A549 (cell line): Measurements from ENCODE around the gene DEPDC5. TPM values are rescaled to one million over a fixed set of nuclear protein-coding genes. Genes with fewer than 3 reads are reported as not detected.

Experiments used
- ATAC-seq, 2 experiments: fragments of 200-7000 bp in 1 of 2; fragments of >200 bp in 1 of 2; cut with Nextera tagmentation in 1 of 2; cut with Tn5 transposase in 1 of 2; 3 replicates each; pipeline versions ENCODE4 v1.8.0 to v1.9.1; 2018 to 2020; ENCODE audit warnings: mild to moderate bottlenecking in 1 of 2, moderate library complexity in 1 of 2
- CTCF ChIA-PET: fragments of 300-600 bp; sonication (Branson Sonifier 250); formaldehyde crosslinking; extraction: SDS; loops from one replicate; lab custom pipeline; 2021; ENCODE audit warnings: antibody characterized with exemption, inconsistent platforms; lab: Yijun Ruan, JAX
- POLR2A ChIA-PET: fragments of 350-600 bp; formaldehyde crosslinking; extraction: SDS; loops from one replicate; lab custom pipeline; 2021; ENCODE audit warnings: antibody characterized with exemption, inconsistent platforms; lab: Yijun Ruan, JAX
- DNase-seq, 2 experiments: peaks; one replicate each; pipeline versions ENCODE4 v3.0.0 to v3.0.0-alpha.2; 2011 to 2016; ENCODE audit warnings: low read depth in 1 of 2, low spot score in 1 of 2
- FAIRE-seq: peaks from 2 replicates; lab custom pipeline; 2011; peaks lifted over from hg19 to GRCh38; lab: Jason Lieb, UNC
- H3K27ac ChIP-seq, 2 experiments: fragments of >200 bp; sonication (Bioruptor Twin); formaldehyde crosslinking; 3 replicates each; pipeline ENCODE4 v1.5.1; 2016 to 2017
- H3K4me1 ChIP-seq: fragments of >200 bp; sonication (Bioruptor Twin); formaldehyde crosslinking; 3 replicates; pipeline ENCODE4 v1.6.1; 2016
- H3K4me2 ChIP-seq: fragments of >200 bp; sonication (Bioruptor Twin); formaldehyde crosslinking; 3 replicates; pipeline ENCODE4 v1.6.1; 2016
- H3K4me3 ChIP-seq: fragments of >200 bp; sonication (Bioruptor Twin); formaldehyde crosslinking; 3 replicates; pipeline ENCODE4 v1.5.1; 2016
- H3K9me3 ChIP-seq: fragments of >200 bp; sonication (Bioruptor Twin); formaldehyde crosslinking; 3 replicates; pipeline ENCODE4 v1.6.1; 2016
- BHLHE40 ChIP-seq: IDR thresholded peaks from 2 replicates; pipeline ENCODE4 v1.6.1; 2012; ENCODE audit warnings: low read depth, low read length, inconsistent platforms
- CBX2 ChIP-seq: fragments of 200-600 bp; sonication (generic); IDR thresholded peaks from 2 replicates; pipeline ENCODE4 v1.6.1; 2016; ENCODE audit warnings: low read depth, mild to moderate bottlenecking, borderline replicate concordance
- CBX8 ChIP-seq: fragments of 200-600 bp; sonication (generic); IDR thresholded peaks from 2 replicates; pipeline ENCODE4 v1.6.1; 2016
- CEBPB ChIP-seq, 2 experiments: fragments of >200 bp in 1 of 2; sonication (Bioruptor Twin) in 1 of 2; formaldehyde crosslinking in 1 of 2; IDR thresholded peaks; 2 replicates each; pipeline ENCODE4 v1.6.1; 2012 to 2016
- EHF ChIP-seq: fragments of 250-450 bp; sonication (Bioruptor Pico); IDR thresholded peaks from 2 replicates; pipeline ENCODE4 v1.5.0; 2020; ENCODE audit warnings: mild to moderate bottlenecking
- FOXS1 ChIP-seq: fragments of 250-450 bp; sonication (Bioruptor Pico); IDR thresholded peaks from 2 replicates; pipeline ENCODE4 v1.5.0; 2020; ENCODE audit warnings: mild to moderate bottlenecking, moderate library complexity
- HDAC2 ChIP-seq: fragments of 200-600 bp; sonication (generic); IDR thresholded peaks from 2 replicates; pipeline ENCODE4 v1.6.1; 2016
- HOXA7 ChIP-seq: fragments of 250-450 bp; sonication (Bioruptor Pico); IDR thresholded peaks from 2 replicates; pipeline ENCODE4 v1.5.0; 2020; ENCODE audit warnings: mild to moderate bottlenecking, moderate library complexity
- HOXB13 ChIP-seq: fragments of 250-450 bp; sonication (Bioruptor Pico); IDR thresholded peaks from 2 replicates; pipeline ENCODE4 v1.5.0; 2020; ENCODE audit warnings: low read depth, mild to moderate bottlenecking, moderate library complexity
- HOXB5 ChIP-seq: fragments of 250-450 bp; sonication (Bioruptor Pico); IDR thresholded peaks from 2 replicates; pipeline ENCODE4 v1.5.0; 2020; ENCODE audit warnings: mild to moderate bottlenecking, moderate library complexity
- JUN ChIP-seq, 2 experiments: fragments of >200 bp; sonication (Bioruptor Twin); formaldehyde crosslinking; IDR thresholded peaks; 2 replicates in 1 of 2; 3 replicates in 1 of 2; pipeline ENCODE4 v1.6.1; 2016 to 2017
- JUNB ChIP-seq: fragments of >200 bp; sonication (Bioruptor Twin); formaldehyde crosslinking; IDR thresholded peaks from 2 replicates; pipeline ENCODE4 v1.6.1; 2016
- MAZ ChIP-seq: fragments of 150-350 bp; IDR thresholded peaks from 2 replicates; pipeline ENCODE4 v1.6.1; 2014; ENCODE audit warnings: antibody characterized with exemption, low read depth, low read length, borderline replicate concordance
- MYC ChIP-seq: IDR thresholded peaks from 2 replicates; pipeline ENCODE4 v1.6.1; 2012; ENCODE audit warnings: mild to moderate bottlenecking, inconsistent platforms, low read length, improper control_type of control experiment, borderline replicate concordance
- RAD21 ChIP-seq, 2 experiments: fragments of >200 bp in 1 of 2; sonication (Bioruptor Twin) in 1 of 2; formaldehyde crosslinking in 1 of 2; IDR thresholded peaks in 1 of 2; conservative IDR thresholded peaks in 1 of 2; 2 replicates in 1 of 2; 3 replicates in 1 of 2; pipeline ENCODE4 v1.6.1; 2012 to 2018; ENCODE audit warnings: inconsistent platforms in 1 of 2
- RFX5 ChIP-seq: fragments of 450-650 bp; IDR thresholded peaks from 2 replicates; pipeline ENCODE4 v1.7.1; 2014; ENCODE audit warnings: antibody characterized with exemption, mild to moderate bottlenecking, moderate library complexity
- SREBF2 ChIP-seq: fragments of 450-650 bp; IDR thresholded peaks from 2 replicates; pipeline ENCODE4 v1.6.1; 2014; ENCODE audit warnings: mild to moderate bottlenecking, moderate library complexity
- TP53 ChIP-seq: fragments of 250-450 bp; sonication (Bioruptor Pico); IDR thresholded peaks from 2 replicates; pipeline ENCODE4 v1.5.0; 2021; ENCODE audit warnings: mild to moderate bottlenecking, moderate library complexity
- ZNF302 ChIP-seq: fragments of 250-450 bp; sonication (Bioruptor Pico); IDR thresholded peaks from 2 replicates; pipeline ENCODE4 v1.9.0; 2021; ENCODE audit warnings: inconsistent platforms, mild to moderate bottlenecking, moderate library complexity
- WGBS: methylation state at CpG from one replicate; pipeline ENCODE4 v1.1.6; 2017; ENCODE audit errors: missing lambda C conversion rate; 5-methylcytosine and 5-hydroxymethylcytosine counted together
- polyA plus RNA-seq, 4 experiments: library from polyadenylated mRNA; depleted of rRNA in 3 of 4; stranded (reverse); fragments of >200 nt; fragmentation: RNase III in 1 of 4; extraction: RNeasy Plus Mini Kit Qiagen cat#74134 plus additional on column Dnase treatment in 1 of 4; gene quantifications; 2 replicates in 3 of 4; 3 replicates in 1 of 4; pipeline ENCODE4 v1.2.3, GENCODE V29; 2011 to 2017
- TF ChIP-seq, protein P1 (sequence below): fragments of 250-450 bp; sonication (Bioruptor Pico); IDR thresholded peaks from 2 replicates; pipeline ENCODE4 v1.5.0; 2021; ENCODE audit warnings: mild to moderate bottlenecking, moderate library complexity, borderline replicate concordance
- TF ChIP-seq, protein P2 (sequence below): fragments of 250-450 bp; sonication (Bioruptor Pico); IDR thresholded peaks from 2 replicates; pipeline ENCODE4 v1.5.0; 2020; ENCODE audit warnings: low read depth, mild to moderate bottlenecking, moderate library complexity
- TF ChIP-seq, protein P3 (sequence below): IDR thresholded peaks from 2 replicates; pipeline ENCODE4 v1.6.1; 2012

The DEPDC5 gene
- polyA plus RNA-seq, 2 of the 4 experiments (the other 2 are of a cell fraction) = 4.4 to 10.1 TPM

DNA sequence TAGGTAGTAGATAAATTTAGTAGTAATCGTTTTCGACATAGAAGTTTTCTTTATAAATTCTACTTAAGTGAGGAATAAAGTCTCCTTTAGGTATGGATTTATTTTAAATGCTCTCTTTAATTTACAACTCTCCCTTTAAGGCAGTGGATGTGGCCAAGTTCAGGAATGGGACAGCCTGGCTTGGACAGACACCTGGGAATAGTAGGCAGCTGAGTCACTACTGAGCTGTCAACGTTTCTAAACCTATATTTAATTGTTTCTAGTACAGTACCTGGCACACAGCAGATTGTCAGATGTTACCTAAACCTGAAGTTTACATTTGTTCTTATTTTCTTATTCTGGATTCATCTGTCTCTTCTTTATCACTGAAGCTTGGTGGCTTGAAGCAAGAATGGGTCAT is 85.1 kb downstream of the DEPDC5 start:
- no peaks in the 10 kb centered on the region for H3K9me3 ChIP-seq
- no peak overlapping the region for H3K4me2 ChIP-seq
- H3K27ac ChIP-seq = no peak overlapping the region
- FAIRE-seq (no peak), DNase-seq (no peak), ATAC-seq (no peak)
- H3K4me3 ChIP-seq = no peak overlapping the region
- TF ChIP-seq HDAC2 (no peak), JUNB (no peak), JUN (IDR thresholded peaks at IDR 0.05) (no peak), CBX8 (no peak), MAZ (no peak), FOXS1 (CRISPR knock-in tag) (no peak), CBX2 (no peak), BHLHE40 (no peak), EHF (CRISPR knock-in tag) (no peak), RFX5 (no peak)
- TF ChIP-seq, protein P1, sequence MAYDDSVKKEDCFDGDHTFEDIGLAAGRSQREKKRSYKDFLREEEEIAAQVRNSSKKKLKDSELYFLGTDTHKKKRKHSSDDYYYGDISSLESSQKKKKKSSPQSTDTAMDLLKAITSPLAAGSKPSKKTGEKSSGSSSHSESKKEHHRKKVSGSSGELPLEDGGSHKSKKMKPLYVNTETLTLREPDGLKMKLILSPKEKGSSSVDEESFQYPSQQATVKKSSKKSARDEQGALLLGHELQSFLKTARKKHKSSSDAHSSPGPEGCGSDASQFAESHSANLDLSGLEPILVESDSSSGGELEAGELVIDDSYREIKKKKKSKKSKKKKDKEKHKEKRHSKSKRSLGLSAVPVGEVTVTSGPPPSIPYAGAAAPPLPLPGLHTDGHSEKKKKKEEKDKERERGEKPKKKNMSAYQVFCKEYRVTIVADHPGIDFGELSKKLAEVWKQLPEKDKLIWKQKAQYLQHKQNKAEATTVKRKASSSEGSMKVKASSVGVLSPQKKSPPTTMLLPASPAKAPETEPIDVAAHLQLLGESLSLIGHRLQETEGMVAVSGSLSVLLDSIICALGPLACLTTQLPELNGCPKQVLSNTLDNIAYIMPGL (CRISPR knock-in tag) = no peak
- no peaks in the 10 kb centered on the region for H3K4me1 ChIP-seq
- POLR2A ChIA-PET = no interaction called here
- 60% methylated on average over 3 of the region's 3 CpGs for WGBS
- CTCF ChIA-PET = interaction anchor here (0.7 to 1.5 kb wide), 2 partner anchors 27 to 101 kb away, joined by 3 read pairs; no protein-coding TSS in a partner anchor

DNA sequence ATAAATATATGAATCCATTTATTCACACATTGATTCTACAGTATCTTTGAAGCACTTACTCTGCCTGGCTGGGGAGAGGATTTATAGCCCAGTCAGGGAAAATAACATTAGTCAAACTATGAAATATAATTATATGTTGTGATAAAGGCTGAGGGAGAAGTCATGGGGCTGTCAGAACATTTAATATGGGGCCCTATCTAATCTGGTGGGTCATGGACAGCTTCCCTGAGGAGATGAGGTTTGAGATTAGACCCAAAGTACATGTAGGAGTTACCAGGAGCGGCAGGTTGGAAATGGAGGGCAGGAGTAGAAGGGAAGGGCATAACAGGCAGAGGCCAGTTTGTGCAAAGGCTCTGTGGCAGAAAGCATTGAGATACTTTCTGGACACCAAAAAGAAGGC is 86.2 kb downstream of the DEPDC5 start:
- WGBS = 86% methylated on average over 1 of the region's 1 CpG
- ChIA-PET CTCF (interaction anchor here (1.5 kb wide), 1 partner anchor 26 kb away, joined by 3 read pairs; no protein-coding TSS in a partner anchor), POLR2A (no interaction called here)
- Histone ChIP-seq H3K9me3 (no peaks in the 10 kb centered on the region), H3K4me2 (no peak overlapping the region), H3K4me1 (no peaks in the 10 kb centered on the region), H3K4me3 (no peak overlapping the region), H3K27ac (no peak overlapping the region)
- ATAC-seq (no peak), DNase-seq (no peak), FAIRE-seq (no peak)
- TF ChIP-seq HOXB5 (CRISPR knock-in tag) (no peak), CEBPB (IDR thresholded peaks at IDR 0.05) (no peak), MYC (no peak)
- TF ChIP-seq, protein P1 (CRISPR knock-in tag) = no peak

DNA sequence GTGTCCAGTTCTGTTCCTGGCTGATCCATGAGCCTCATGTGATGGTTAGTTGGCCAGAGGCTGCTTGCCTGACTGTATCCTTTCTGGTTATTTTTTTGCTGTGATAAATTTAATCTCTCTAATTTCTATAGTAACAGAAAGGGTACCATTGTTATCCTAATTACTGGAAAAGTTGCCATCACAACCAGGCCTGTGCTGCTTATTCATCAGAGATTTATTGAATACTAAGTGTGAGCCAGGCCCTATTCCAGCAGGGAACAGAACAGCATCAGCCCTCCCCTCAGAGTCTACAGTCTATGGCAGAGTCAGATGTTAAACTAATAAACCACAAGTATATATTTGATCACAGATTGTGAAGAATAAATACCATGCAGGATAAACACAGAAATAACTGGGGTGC is 86.8 kb downstream of the DEPDC5 start:
- H3K9me3 ChIP-seq = no peaks in the 10 kb centered on the region
- FAIRE-seq = no peak
- no peak overlapping the region for H3K4me3 ChIP-seq
- no peak overlapping the region for H3K4me2 ChIP-seq
- ATAC-seq = no peak
- ChIA-PET POLR2A (no interaction called here), CTCF (interaction anchor here (1.5 kb wide), 1 partner anchor 25 kb away, joined by 3 read pairs; no protein-coding TSS in a partner anchor)
- H3K27ac ChIP-seq = no peak overlapping the region
- H3K4me1 ChIP-seq = no peaks in the 10 kb centered on the region
- DNase-seq = no peak
- no peak for TF ChIP-seq HDAC2
- no peak for TF ChIP-seq HOXA7 (CRISPR knock-in tag)
- TF ChIP-seq RAD21 (conservative IDR thresholded peaks at IDR 0.05 in 1 of 2, IDR thresholded peaks at IDR 0.05 in 1 of 2) = no peak
- TF ChIP-seq, protein P2, sequence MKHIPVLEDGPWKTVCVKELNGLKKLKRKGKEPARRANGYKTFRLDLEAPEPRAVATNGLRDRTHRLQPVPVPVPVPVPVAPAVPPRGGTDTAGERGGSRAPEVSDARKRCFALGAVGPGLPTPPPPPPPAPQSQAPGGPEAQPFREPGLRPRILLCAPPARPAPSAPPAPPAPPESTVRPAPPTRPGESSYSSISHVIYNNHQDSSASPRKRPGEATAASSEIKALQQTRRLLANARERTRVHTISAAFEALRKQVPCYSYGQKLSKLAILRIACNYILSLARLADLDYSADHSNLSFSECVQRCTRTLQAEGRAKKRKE (CRISPR knock-in tag) = no peak
- no peak for TF ChIP-seq MYC
- no peak for TF ChIP-seq HOXB13
- no peak for TF ChIP-seq SREBF2
- TF ChIP-seq CEBPB (IDR thresholded peaks at IDR 0.05) = no peak
- TF ChIP-seq, protein P3, sequence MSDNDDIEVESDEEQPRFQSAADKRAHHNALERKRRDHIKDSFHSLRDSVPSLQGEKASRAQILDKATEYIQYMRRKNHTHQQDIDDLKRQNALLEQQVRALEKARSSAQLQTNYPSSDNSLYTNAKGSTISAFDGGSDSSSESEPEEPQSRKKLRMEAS = no peak
- no peak for TF ChIP-seq ZNF302 (CRISPR knock-in tag)
- no peak for TF ChIP-seq TP53 (CRISPR knock-in tag)
